HepG2 (cell line): ENCODE data around the gene NFATC2.

Experiments used
- CREB1 ChIP-seq, 2 experiments: fragments of 450-650 bp in 1 of 2; IDR thresholded peaks; 2 replicates each; pipeline ENCODE4 v1.6.1; 2016 to 2017; ENCODE audit warnings: control low read depth in 1 of 2, mild to moderate bottlenecking in 1 of 2, missing compliant biosample characterization in 1 of 2, missing genetic modification characterization in 1 of 2
- CREM ChIP-seq, 2 experiments: sonication (generic) in 1 of 2; formaldehyde crosslinking in 1 of 2; IDR thresholded peaks; 2 replicates each; pipeline versions ENCODE4 v1.4.0 to v1.6.1; 2016 to 2020; ENCODE audit warnings: antibody characterized with exemption in 1 of 2, mild to moderate bottlenecking in 1 of 2, missing genetic modification reagents in 1 of 2
- CTCF ChIP-seq: sonication (generic); formaldehyde crosslinking; IDR thresholded peaks from 2 replicates; pipeline ENCODE4 v1.5.0; 2020; ENCODE audit warnings: mild to moderate bottlenecking, missing genetic modification reagents, moderate library complexity
- ELF3 ChIP-seq: IDR thresholded peaks from 2 replicates; pipeline ENCODE4 v1.6.1; 2016; ENCODE audit warnings: missing genetic modification reagents, missing compliant biosample characterization
- FOXM1 ChIP-seq: sonication (generic); formaldehyde crosslinking; IDR thresholded peaks from 2 replicates; pipeline ENCODE4 v1.5.0; 2020; ENCODE audit warnings: missing genetic modification reagents
- MAX ChIP-seq: IDR thresholded peaks from 2 replicates; pipeline ENCODE4 v1.6.1; 2012; ENCODE audit warnings: inconsistent platforms
- NFRKB ChIP-seq: fragments of 450-650 bp; IDR thresholded peaks from 2 replicates; pipeline ENCODE4 v1.6.1; 2017
- POLR2A ChIP-seq, 2 experiments: IDR thresholded peaks; 2 replicates each; pipeline ENCODE4 v1.6.1; 2011; ENCODE audit warnings: low read depth in 2 of 2, low read length in 2 of 2, mild to moderate bottlenecking in 1 of 2, moderate library complexity in 1 of 2; ENCODE audit not compliant: insufficient read depth in 1 of 2
- RAD21 ChIP-seq: fragments of 450-650 bp; formaldehyde crosslinking; IDR thresholded peaks from 2 replicates; pipeline ENCODE4 v1.5.0; 2020; ENCODE audit warnings: mild to moderate bottlenecking
- ZFP36 ChIP-seq: fragments of 150-350 bp; IDR thresholded peaks from 2 replicates; pipeline ENCODE4 v1.6.1; 2018; ENCODE audit warnings: borderline replicate concordance, low read length, low read depth; ENCODE audit not compliant: partially characterized antibody
- ZFP37 ChIP-seq: sonication (generic); formaldehyde crosslinking; IDR thresholded peaks from 2 replicates; pipeline ENCODE4 v1.4.0; 2020; ENCODE audit warnings: missing genetic modification reagents, borderline replicate concordance
- ZFP41 ChIP-seq: sonication (generic); formaldehyde crosslinking; IDR thresholded peaks from 2 replicates; pipeline ENCODE4 v1.4.0; 2020; ENCODE audit warnings: mild to moderate bottlenecking, missing genetic modification reagents, borderline replicate concordance
- ZFX ChIP-seq: sonication (generic); formaldehyde crosslinking; IDR thresholded peaks from 2 replicates; pipeline ENCODE4 v1.4.0; 2020; ENCODE audit warnings: mild to moderate bottlenecking, low read depth, missing genetic modification reagents, moderate library complexity
- TF ChIP-seq, protein P1 (sequence below): sonication (generic); formaldehyde crosslinking; IDR thresholded peaks from 2 replicates; pipeline ENCODE4 v1.4.0; 2020; ENCODE audit warnings: mild to moderate bottlenecking, missing genetic modification reagents, borderline replicate concordance

DNA sequence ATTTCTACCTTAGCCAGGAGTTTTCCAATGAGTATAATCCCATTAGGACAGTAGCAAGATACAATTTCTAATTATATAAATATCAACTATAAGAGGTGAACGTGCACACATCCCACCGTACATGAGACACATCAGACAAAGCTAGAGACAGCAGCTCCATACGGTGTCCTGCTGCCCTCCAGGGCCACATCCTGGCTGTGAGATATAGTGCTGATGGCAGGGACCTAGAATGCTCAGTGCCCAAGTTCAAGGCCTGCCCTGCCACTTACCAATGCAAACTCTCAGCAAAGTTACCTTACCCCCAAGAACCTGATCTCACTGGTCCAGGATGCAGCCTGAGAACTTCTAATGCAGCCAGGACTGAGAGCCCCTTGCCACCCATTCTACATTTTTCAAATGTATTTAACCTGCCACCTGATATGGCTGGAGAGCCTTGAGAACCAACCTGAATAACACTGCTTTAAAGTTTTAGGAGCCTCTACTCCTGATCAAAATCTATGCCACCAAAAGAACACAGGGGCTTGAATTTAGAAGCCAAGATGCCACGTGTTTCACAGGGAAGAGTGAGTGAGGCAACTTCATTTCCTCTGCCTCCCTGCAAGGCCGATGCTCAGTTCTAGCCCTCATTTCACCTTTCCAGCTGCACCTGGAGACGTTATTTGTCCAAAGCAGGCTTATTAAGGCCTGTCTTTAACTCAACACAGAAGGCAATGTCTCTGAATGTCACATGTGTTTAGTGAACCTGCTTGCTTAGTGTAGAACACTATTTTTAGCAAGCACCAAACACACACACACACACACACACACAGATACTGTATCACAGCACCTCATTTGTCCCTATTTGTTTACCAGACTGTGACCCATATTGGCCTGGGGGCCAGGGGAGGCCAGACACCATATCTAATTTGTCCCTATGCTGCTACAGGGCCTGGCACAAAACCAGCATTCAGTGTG is 6.1 kb downstream of the NFATC2 start:
- TF ChIP-seq RAD21 (CRISPR knock-in tag) = no peak
- TF ChIP-seq, protein P1, sequence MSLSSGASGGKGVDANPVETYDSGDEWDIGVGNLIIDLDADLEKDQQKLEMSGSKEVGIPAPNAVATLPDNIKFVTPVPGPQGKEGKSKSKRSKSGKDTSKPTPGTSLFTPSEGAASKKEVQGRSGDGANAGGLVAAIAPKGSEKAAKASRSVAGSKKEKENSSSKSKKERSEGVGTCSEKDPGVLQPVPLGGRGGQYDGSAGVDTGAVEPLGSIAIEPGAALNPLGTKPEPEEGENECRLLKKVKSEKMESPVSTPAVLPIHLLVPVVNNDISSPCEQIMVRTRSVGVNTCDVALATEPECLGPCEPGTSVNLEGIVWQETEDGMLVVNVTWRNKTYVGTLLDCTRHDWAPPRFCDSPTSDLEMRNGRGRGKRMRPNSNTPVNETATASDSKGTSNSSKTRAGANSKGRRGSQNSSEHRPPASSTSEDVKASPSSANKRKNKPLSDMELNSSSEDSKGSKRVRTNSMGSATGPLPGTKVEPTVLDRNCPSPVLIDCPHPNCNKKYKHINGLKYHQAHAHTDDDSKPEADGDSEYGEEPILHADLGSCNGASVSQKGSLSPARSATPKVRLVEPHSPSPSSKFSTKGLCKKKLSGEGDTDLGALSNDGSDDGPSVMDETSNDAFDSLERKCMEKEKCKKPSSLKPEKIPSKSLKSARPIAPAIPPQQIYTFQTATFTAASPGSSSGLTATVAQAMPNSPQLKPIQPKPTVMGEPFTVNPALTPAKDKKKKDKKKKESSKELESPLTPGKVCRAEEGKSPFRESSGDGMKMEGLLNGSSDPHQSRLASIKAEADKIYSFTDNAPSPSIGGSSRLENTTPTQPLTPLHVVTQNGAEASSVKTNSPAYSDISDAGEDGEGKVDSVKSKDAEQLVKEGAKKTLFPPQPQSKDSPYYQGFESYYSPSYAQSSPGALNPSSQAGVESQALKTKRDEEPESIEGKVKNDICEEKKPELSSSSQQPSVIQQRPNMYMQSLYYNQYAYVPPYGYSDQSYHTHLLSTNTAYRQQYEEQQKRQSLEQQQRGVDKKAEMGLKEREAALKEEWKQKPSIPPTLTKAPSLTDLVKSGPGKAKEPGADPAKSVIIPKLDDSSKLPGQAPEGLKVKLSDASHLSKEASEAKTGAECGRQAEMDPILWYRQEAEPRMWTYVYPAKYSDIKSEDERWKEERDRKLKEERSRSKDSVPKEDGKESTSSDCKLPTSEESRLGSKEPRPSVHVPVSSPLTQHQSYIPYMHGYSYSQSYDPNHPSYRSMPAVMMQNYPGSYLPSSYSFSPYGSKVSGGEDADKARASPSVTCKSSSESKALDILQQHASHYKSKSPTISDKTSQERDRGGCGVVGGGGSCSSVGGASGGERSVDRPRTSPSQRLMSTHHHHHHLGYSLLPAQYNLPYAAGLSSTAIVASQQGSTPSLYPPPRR (CRISPR knock-in tag) = no peak
- TF ChIP-seq ZFP41 (CRISPR knock-in tag) = no peak
- no peak for TF ChIP-seq ZFP37
- no peak for TF ChIP-seq MAX
- no peak for TF ChIP-seq ZFP36
- no peak for TF ChIP-seq CREB1 (IDR thresholded peaks at IDR 0.05)
- no peak for TF ChIP-seq CREB1 (CRISPR knock-in tag; IDR thresholded peaks at IDR 0.05)
- TF ChIP-seq POLR2A (IDR thresholded peaks at IDR 0.05; ENCODE audit: insufficient read depth in 1 of 2, low read depth in 2 of 2, low read length in 2 of 2) = no peak
- TF ChIP-seq ELF3 (CRISPR knock-in tag) = no peak
- TF ChIP-seq ZFX (CRISPR knock-in tag) = no peak
- TF ChIP-seq FOXM1 (CRISPR knock-in tag) = no peak
- TF ChIP-seq NFRKB = no peak
- TF ChIP-seq CTCF (CRISPR knock-in tag) = no peak
- TF ChIP-seq CREM (IDR thresholded peaks at IDR 0.05) = no peak
- no peak for TF ChIP-seq CREM (CRISPR knock-in tag; IDR thresholded peaks at IDR 0.05)
